ENCODE data around the gene BRSK2. TPM values are rescaled to one million over a fixed set of nuclear protein-coding genes. Genes with fewer than 3 reads are reported as not detected.

The BRSK2 gene
- total and polyA plus RNA-seq, 2 donors from 2014 or later = 0.43 to 1.2 TPM

DNA sequence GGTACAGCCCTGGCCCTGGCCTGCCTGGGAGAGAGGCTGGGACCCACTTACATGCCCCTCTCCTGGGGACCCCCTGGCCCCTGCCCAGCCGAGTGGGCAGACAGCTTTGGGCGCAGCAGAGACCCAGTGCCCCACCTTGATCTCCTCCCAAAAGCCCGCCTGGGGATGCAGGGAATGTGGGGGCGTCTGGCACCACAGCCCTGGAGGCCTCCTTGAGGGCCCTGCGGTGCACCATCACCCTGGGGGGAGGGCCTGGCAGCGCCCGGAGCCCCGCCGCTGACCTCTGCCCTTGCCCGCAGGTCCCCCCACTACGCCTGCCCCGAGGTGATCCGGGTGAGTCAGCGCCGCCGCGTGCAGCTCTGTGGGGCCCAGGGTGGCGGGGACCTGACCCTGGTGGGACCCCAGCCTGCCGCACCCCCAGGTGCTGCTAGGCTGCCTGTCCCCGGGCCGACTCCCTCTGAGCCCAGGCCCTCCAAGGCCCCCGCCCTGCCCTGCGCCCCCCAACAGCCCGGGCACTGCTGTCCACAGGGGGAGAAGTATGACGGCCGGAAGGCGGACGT is 53.2 kb downstream of the BRSK2 start:
- TF ChIP-seq, protein P1, sequence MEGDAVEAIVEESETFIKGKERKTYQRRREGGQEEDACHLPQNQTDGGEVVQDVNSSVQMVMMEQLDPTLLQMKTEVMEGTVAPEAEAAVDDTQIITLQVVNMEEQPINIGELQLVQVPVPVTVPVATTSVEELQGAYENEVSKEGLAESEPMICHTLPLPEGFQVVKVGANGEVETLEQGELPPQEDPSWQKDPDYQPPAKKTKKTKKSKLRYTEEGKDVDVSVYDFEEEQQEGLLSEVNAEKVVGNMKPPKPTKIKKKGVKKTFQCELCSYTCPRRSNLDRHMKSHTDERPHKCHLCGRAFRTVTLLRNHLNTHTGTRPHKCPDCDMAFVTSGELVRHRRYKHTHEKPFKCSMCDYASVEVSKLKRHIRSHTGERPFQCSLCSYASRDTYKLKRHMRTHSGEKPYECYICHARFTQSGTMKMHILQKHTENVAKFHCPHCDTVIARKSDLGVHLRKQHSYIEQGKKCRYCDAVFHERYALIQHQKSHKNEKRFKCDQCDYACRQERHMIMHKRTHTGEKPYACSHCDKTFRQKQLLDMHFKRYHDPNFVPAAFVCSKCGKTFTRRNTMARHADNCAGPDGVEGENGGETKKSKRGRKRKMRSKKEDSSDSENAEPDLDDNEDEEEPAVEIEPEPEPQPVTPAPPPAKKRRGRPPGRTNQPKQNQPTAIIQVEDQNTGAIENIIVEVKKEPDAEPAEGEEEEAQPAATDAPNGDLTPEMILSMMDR (IDR thresholded peaks at IDR 0.05; ENCODE audit: borderline replicate concordance, extremely low read depth, insufficient read depth) = no peak
- no peaks in the 10 kb centered on the region for H3K9me3 ChIP-seq (ENCODE audit: control insufficient read depth in 2 of 3, insufficient read depth in 1 of 3, low read length in 3 of 3)
- no peak overlapping the region for H3K9ac ChIP-seq (ENCODE audit: low read length in 3 of 3)
- no peak overlapping the region for H3K27ac ChIP-seq (ENCODE audit: low read depth in 2 of 2, low read length in 2 of 2)
- FAIRE-seq = no peak
- DNase-seq = no peak
- intact Hi-C loops (cut with DNase I) = no loop called here
- H3K27me3 ChIP-seq (ENCODE audit: control insufficient read depth, insufficient read depth, low read length) = no peaks in the 10 kb centered on the region
- no peaks in the 10 kb centered on the region for H3K36me3 ChIP-seq (ENCODE audit: control insufficient read depth in 2 of 3, insufficient read depth in 3 of 3, low read length in 3 of 3)
- no peak overlapping the region for H3K4me3 ChIP-seq (ENCODE audit: low read length in 3 of 3)
- H3K4me1 ChIP-seq (ENCODE audit: control insufficient read depth in 2 of 3, insufficient read depth in 2 of 3, low read depth in 1 of 3, low read length in 3 of 3) = no peaks in the 10 kb centered on the region

DNA sequence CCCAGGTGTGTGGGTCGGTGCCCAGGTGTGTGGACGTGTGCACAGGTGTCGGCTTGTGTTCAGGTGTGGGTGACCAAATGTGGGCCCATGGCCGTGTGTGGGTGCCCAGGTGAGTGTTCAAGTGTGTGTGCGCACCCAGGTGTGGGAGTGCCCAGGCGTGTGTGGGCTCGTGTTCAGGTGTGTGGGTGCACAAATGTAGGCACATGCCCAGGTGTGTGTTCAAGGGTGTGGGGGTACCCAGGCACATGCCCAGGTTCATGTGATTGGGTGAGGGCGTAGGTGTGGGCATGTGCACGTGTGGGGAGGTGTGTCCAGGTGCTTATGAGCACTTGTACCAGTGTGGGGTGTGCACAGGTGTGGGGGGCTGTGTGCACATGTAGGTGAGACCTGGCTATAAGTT is 54.0 kb downstream of the BRSK2 start:
- H3K4me3 ChIP-seq (ENCODE audit: low read length in 3 of 3) = no peak overlapping the region
- no peak for DNase-seq
- H3K9ac ChIP-seq (ENCODE audit: low read length in 3 of 3) = no peak overlapping the region
- intact Hi-C loops (cut with DNase I) = no loop called here
- no peaks in the 10 kb centered on the region for H3K9me3 ChIP-seq (ENCODE audit: control insufficient read depth in 2 of 3, insufficient read depth in 1 of 3, low read length in 3 of 3)
- no peak overlapping the region for H3K27ac ChIP-seq (ENCODE audit: low read depth in 2 of 2, low read length in 2 of 2)
- FAIRE-seq = no peak
- H3K27me3 ChIP-seq (ENCODE audit: control insufficient read depth, insufficient read depth, low read length) = no peaks in the 10 kb centered on the region
- no peaks in the 10 kb centered on the region for H3K4me1 ChIP-seq (ENCODE audit: control insufficient read depth in 2 of 3, insufficient read depth in 2 of 3, low read depth in 1 of 3, low read length in 3 of 3)
- TF ChIP-seq, protein P1 (IDR thresholded peaks at IDR 0.05; ENCODE audit: borderline replicate concordance, extremely low read depth, insufficient read depth) = no peak
- no peaks in the 10 kb centered on the region for H3K36me3 ChIP-seq (ENCODE audit: control insufficient read depth in 2 of 3, insufficient read depth in 3 of 3, low read length in 3 of 3)

DNA sequence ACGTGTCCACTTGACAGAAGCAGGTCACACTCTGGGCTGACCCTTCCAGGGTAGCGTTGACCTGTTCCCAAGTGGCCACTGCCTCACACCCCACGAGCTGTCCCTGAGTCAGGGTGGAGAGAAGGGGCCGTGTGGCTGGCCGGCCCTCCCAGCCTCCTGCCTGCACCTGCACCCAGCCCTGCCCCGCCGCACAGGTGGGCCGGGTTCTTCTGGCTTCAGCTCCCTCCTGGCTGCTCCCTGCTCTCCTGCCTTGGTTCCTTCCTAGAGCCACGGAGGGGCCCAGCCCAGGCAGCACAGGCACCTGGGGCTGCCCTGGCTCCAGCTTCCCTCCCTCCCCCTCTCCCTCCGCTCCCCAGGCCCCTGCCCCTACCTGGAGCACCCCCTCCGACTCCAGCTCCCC is 54.6 kb downstream of the BRSK2 start:
- Histone ChIP-seq H3K4me1 (ENCODE audit: control insufficient read depth in 2 of 3, insufficient read depth in 2 of 3, low read depth in 1 of 3, low read length in 3 of 3) (no peaks in the 10 kb centered on the region), H3K27me3 (ENCODE audit: control insufficient read depth, insufficient read depth, low read length) (no peaks in the 10 kb centered on the region), H3K9ac (ENCODE audit: low read length in 3 of 3) (no peak overlapping the region), H3K4me3 (ENCODE audit: low read length in 3 of 3) (no peak overlapping the region), H3K36me3 (ENCODE audit: control insufficient read depth in 2 of 3, insufficient read depth in 3 of 3, low read length in 3 of 3) (no peaks in the 10 kb centered on the region), H3K9me3 (ENCODE audit: control insufficient read depth in 2 of 3, insufficient read depth in 1 of 3, low read length in 3 of 3) (no peaks in the 10 kb centered on the region), H3K27ac (ENCODE audit: low read depth in 2 of 2, low read length in 2 of 2) (no peak overlapping the region)
- DNase-seq (no peak), FAIRE-seq (no peak)
- intact Hi-C loops (cut with DNase I) = no loop called here
- TF ChIP-seq, protein P1 (IDR thresholded peaks at IDR 0.05; ENCODE audit: borderline replicate concordance, extremely low read depth, insufficient read depth) = no peak
